H9 (cell line): Measurements from ENCODE around the gene FAF1. TPM values are rescaled to one million over a fixed set of nuclear protein-coding genes. Genes with fewer than 3 reads are reported as not detected.

Experiments
- DNase-seq: peaks from one replicate; pipeline ENCODE4 v3.0.0-alpha.2; 2017
- H2AFZ ChIP-seq: one replicate; pipeline ENCODE4 v1.6.1; 2013; ENCODE audit warnings: mild to moderate bottlenecking, low read length, control low read depth, moderate library complexity
- H2AK5ac ChIP-seq: 2 replicates; pipeline ENCODE4 v1.6.1; 2013; ENCODE audit warnings: low read length, control low read depth, mixed read lengths; ENCODE audit not compliant: insufficient read length
- H2BK120ac ChIP-seq: one replicate; pipeline ENCODE4 v1.6.1; 2013; ENCODE audit warnings: low read depth, mild to moderate bottlenecking, low read length, control low read depth, inconsistent platforms; ENCODE audit not compliant: poor library complexity, severe bottlenecking
- H2BK12ac ChIP-seq: 2 replicates; pipeline ENCODE4 v1.6.1; 2013; ENCODE audit warnings: low read length, control low read depth, mixed read lengths, low read depth; ENCODE audit not compliant: insufficient read length
- H2BK15ac ChIP-seq: 2 replicates; pipeline ENCODE4 v1.6.1; 2013; ENCODE audit warnings: low read depth, low read length, control low read depth
- H2BK20ac ChIP-seq: one replicate; pipeline ENCODE4 v1.6.1; 2013; ENCODE audit warnings: low read depth, mild to moderate bottlenecking, low read length, control low read depth, inconsistent platforms; ENCODE audit not compliant: poor library complexity, severe bottlenecking
- H2BK5ac ChIP-seq: 2 replicates; pipeline ENCODE4 v1.6.1; 2013; ENCODE audit warnings: low read length, control low read depth, mixed read lengths; ENCODE audit not compliant: insufficient read length
- H3K14ac ChIP-seq: 2 replicates; pipeline ENCODE4 v1.6.1; 2013; ENCODE audit warnings: low read length, control low read depth; ENCODE audit not compliant: insufficient read depth
- H3K18ac ChIP-seq: 2 replicates; pipeline ENCODE4 v1.6.1; 2013; ENCODE audit warnings: low read depth, mild to moderate bottlenecking, mixed read lengths, low read length, control low read depth; ENCODE audit not compliant: insufficient read length
- H3K23ac ChIP-seq: 2 replicates; pipeline ENCODE4 v1.6.1; 2013; ENCODE audit warnings: low read length, control low read depth, mixed read lengths, low read depth; ENCODE audit not compliant: insufficient read length
- H3K23me2 ChIP-seq: 2 replicates; pipeline ENCODE4 v1.6.1; 2013; ENCODE audit warnings: low read depth, mild to moderate bottlenecking, mixed read lengths, low read length, control low read depth; ENCODE audit not compliant: insufficient read length, poor library complexity, severe bottlenecking
- H3K27ac ChIP-seq: 2 replicates; pipeline ENCODE4 v1.5.1; 2013; ENCODE audit warnings: low read length, control low read depth, mixed read lengths, low read depth; ENCODE audit not compliant: insufficient read length
- H3K27me3 ChIP-seq: 2 replicates; pipeline ENCODE4 v1.6.1; 2013; ENCODE audit warnings: low read length, control low read depth, inconsistent platforms; ENCODE audit not compliant: insufficient read depth
- H3K4ac ChIP-seq: 2 replicates; pipeline ENCODE4 v1.6.1; 2013; ENCODE audit warnings: low read depth, mild to moderate bottlenecking, control low read depth, inconsistent platforms, low read length, moderate library complexity
- H3K4me1 ChIP-seq: 2 replicates; pipeline ENCODE4 v1.6.1; 2013; ENCODE audit warnings: low read length, control low read depth, inconsistent platforms; ENCODE audit not compliant: insufficient read depth
- H3K4me2 ChIP-seq: 2 replicates; pipeline ENCODE4 v1.6.1; 2013; ENCODE audit warnings: low read length, control low read depth, mixed read lengths; ENCODE audit not compliant: insufficient read length, insufficient read depth
- H3K56ac ChIP-seq: 2 replicates; pipeline ENCODE4 v1.6.1; 2013; ENCODE audit warnings: low read depth, mild to moderate bottlenecking, mixed read lengths, low read length, control low read depth; ENCODE audit not compliant: insufficient read length
- H3K79me1 ChIP-seq: 2 replicates; pipeline ENCODE4 v1.6.1; 2013; ENCODE audit warnings: low read depth, mild to moderate bottlenecking, moderate library complexity, low read length, control low read depth, inconsistent platforms; ENCODE audit not compliant: insufficient read depth, poor library complexity, severe bottlenecking
- H3K79me2 ChIP-seq: 2 replicates; pipeline ENCODE4 v1.6.1; 2013; ENCODE audit warnings: low read length, control low read depth, inconsistent platforms; ENCODE audit not compliant: insufficient read depth
- H3K9ac ChIP-seq: 2 replicates; pipeline ENCODE4 v1.6.1; 2013; ENCODE audit warnings: low read length, control low read depth, mixed read lengths; ENCODE audit not compliant: insufficient read length; ENCODE audit errors: extremely low read depth
- H3K9me3 ChIP-seq: one replicate; pipeline ENCODE4 v1.6.1; 2013; ENCODE audit warnings: low read depth, low read length, inconsistent platforms; ENCODE audit not compliant: control insufficient read depth
- H3T11ph ChIP-seq: one replicate; pipeline ENCODE4 v1.6.1; 2013; ENCODE audit warnings: mild to moderate bottlenecking, low read length, control low read depth, inconsistent platforms
- H4K20me1 ChIP-seq: one replicate; pipeline ENCODE4 v1.6.1; 2013; ENCODE audit not compliant: control insufficient read depth, insufficient read length, insufficient read depth
- H4K5ac ChIP-seq: 2 replicates; pipeline ENCODE4 v1.6.1; 2013; ENCODE audit warnings: low read depth, mild to moderate bottlenecking, mixed read lengths, low read length, control low read depth; ENCODE audit not compliant: insufficient read length
- H4K8ac ChIP-seq: replicated peaks from 2 replicates; pipeline ENCODE4 v1.6.1; 2013; ENCODE audit warnings: low read length, control low read depth, mixed read lengths, low read depth; ENCODE audit not compliant: insufficient read length
- H4K91ac ChIP-seq: 2 replicates; pipeline ENCODE4 v1.6.1; 2013; ENCODE audit warnings: low read depth, mild to moderate bottlenecking, moderate library complexity, mixed read lengths, low read length, control low read depth; ENCODE audit not compliant: insufficient read length
- H3K27ac Mint-ChIP-seq, 3 experiments: 2 replicates in 2 of 3; 3 replicates in 1 of 3; pipeline ENCODE4 v1.8.0; 2020 to 2021; ENCODE audit warnings: mixed read lengths in 3 of 3, mild to moderate bottlenecking in 1 of 3, moderate library complexity in 1 of 3
- H3K27me3 Mint-ChIP-seq: 2 replicates; pipeline ENCODE4 v1.8.0; 2021; ENCODE audit warnings: low read depth, mild to moderate bottlenecking, moderate library complexity, mixed read lengths
- H3K36me3 Mint-ChIP-seq, 3 experiments: 2 replicates in 2 of 3; 3 replicates in 1 of 3; pipeline ENCODE4 v1.8.0; 2020 to 2021; ENCODE audit warnings: low read depth in 3 of 3, mixed read lengths in 3 of 3; ENCODE audit not compliant: insufficient read depth in 1 of 3
- H3K4me1 Mint-ChIP-seq, 2 experiments: 2 replicates each; pipeline ENCODE4 v1.8.0; 2020; ENCODE audit warnings: mixed read lengths in 2 of 2
- H3K4me3 Mint-ChIP-seq, 2 experiments: 2 replicates in 1 of 2; 3 replicates in 1 of 2; pipeline ENCODE4 v1.8.0; 2020 to 2021; ENCODE audit warnings: mild to moderate bottlenecking in 2 of 2, mixed read lengths in 2 of 2, moderate library complexity in 1 of 2
- H3K9me3 Mint-ChIP-seq, 2 experiments: 2 replicates in 1 of 2; 3 replicates in 1 of 2; pipeline ENCODE4 v1.8.0; 2020; ENCODE audit warnings: mild to moderate bottlenecking in 2 of 2, mixed read lengths in 2 of 2, moderate library complexity in 1 of 2
- WGBS: extraction: QIAGEN DNeasy Blood & Tissue Kit; methylation state at CpG from one replicate; pipeline ENCODE4 v1.1.7; 2013; ENCODE audit warnings: missing lambda C conversion rate, low lambda C conversion rate, mixed read lengths; ENCODE audit not compliant: insufficient read length; ENCODE audit errors: extremely low coverage; 5-methylcytosine and 5-hydroxymethylcytosine counted together
- total RNA-seq: library from RNA; stranded (reverse); gene quantifications from 2 replicates; pipeline ENCODE4 v1.2.1, GENCODE V29; 2021
- TF ChIP-seq, protein P1 (sequence below): fragments of 200-600 bp; sonication (generic); conservative IDR thresholded peaks from 3 replicates; pipeline ENCODE4 v1.8.0; 2021; ENCODE audit warnings: antibody characterized with exemption, mild to moderate bottlenecking

The FAF1 gene
- total RNA-seq, 1 experiment from 2014 or later, result 60.8 TPM

- H3T11ph ChIP-seq, result no peak overlapping the region
- H2AK5ac ChIP-seq, result no peak overlapping the region
- no peaks in the 10 kb centered on the region for H3K9me3 ChIP-seq
- no peaks in the 10 kb centered on the region for H4K20me1 ChIP-seq
- H3K9ac ChIP-seq, result no peak overlapping the region
- H4K91ac ChIP-seq, result no peak overlapping the region
- no peak overlapping the region for H3K56ac ChIP-seq
- H3K14ac ChIP-seq, result no peak overlapping the region
- H2BK120ac ChIP-seq, result no peak overlapping the region
- no peak overlapping the region for H2BK20ac ChIP-seq
- Mint-ChIP-seq H3K4me3 (no peak overlapping the region), H3K27ac (no peak overlapping the region), H3K4me1 (no peaks in the 10 kb centered on the region), H3K36me3 (no peaks in the 10 kb centered on the region), H3K27me3 (no peaks in the 10 kb centered on the region), H3K9me3 (no peaks in the 10 kb centered on the region)
- no peak overlapping the region for H3K23ac ChIP-seq
- H2BK5ac ChIP-seq, result no peak overlapping the region
- no peak overlapping the region for H3K27ac ChIP-seq
- no peaks in the 10 kb centered on the region for H3K79me2 ChIP-seq
- H3K4ac ChIP-seq, result no peak overlapping the region
- TF ChIP-seq, protein P1, sequence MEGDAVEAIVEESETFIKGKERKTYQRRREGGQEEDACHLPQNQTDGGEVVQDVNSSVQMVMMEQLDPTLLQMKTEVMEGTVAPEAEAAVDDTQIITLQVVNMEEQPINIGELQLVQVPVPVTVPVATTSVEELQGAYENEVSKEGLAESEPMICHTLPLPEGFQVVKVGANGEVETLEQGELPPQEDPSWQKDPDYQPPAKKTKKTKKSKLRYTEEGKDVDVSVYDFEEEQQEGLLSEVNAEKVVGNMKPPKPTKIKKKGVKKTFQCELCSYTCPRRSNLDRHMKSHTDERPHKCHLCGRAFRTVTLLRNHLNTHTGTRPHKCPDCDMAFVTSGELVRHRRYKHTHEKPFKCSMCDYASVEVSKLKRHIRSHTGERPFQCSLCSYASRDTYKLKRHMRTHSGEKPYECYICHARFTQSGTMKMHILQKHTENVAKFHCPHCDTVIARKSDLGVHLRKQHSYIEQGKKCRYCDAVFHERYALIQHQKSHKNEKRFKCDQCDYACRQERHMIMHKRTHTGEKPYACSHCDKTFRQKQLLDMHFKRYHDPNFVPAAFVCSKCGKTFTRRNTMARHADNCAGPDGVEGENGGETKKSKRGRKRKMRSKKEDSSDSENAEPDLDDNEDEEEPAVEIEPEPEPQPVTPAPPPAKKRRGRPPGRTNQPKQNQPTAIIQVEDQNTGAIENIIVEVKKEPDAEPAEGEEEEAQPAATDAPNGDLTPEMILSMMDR, result no peak
- no peak overlapping the region for H4K5ac ChIP-seq
- no peak overlapping the region for H4K8ac ChIP-seq
- H3K27me3 ChIP-seq, result no peaks in the 10 kb centered on the region
- H2AFZ ChIP-seq, result no peak overlapping the region
- no peak overlapping the region for H2BK12ac ChIP-seq
- H3K18ac ChIP-seq, result no peak overlapping the region
- no peak for DNase-seq
- H3K23me2 ChIP-seq, result no peaks in the 10 kb centered on the region
- no peak overlapping the region for H2BK15ac ChIP-seq
- H3K4me1 ChIP-seq, result no peaks in the 10 kb centered on the region
- no peaks in the 10 kb centered on the region for H3K79me1 ChIP-seq
- no CpG with 5 or more reads among the region's 1 CpG for WGBS
- H3K4me2 ChIP-seq, result no peak overlapping the region
These were observed 411.8 kb downstream of the FAF1 start for GRCh38 chr1:50548243-50548642.
